GM21723 (cell line): ENCODE results near the gene STRBP.

ENCODE experiments used
- ATAC-seq: cut with Tn5 transposase; IDR thresholded peaks from one replicate; pipeline ENCODE4 v1.9.1; 2021; ENCODE audit warnings: mild to moderate bottlenecking, moderate library complexity; ENCODE audit not compliant: unreplicated experiment

Gene STRBP

DNA sequence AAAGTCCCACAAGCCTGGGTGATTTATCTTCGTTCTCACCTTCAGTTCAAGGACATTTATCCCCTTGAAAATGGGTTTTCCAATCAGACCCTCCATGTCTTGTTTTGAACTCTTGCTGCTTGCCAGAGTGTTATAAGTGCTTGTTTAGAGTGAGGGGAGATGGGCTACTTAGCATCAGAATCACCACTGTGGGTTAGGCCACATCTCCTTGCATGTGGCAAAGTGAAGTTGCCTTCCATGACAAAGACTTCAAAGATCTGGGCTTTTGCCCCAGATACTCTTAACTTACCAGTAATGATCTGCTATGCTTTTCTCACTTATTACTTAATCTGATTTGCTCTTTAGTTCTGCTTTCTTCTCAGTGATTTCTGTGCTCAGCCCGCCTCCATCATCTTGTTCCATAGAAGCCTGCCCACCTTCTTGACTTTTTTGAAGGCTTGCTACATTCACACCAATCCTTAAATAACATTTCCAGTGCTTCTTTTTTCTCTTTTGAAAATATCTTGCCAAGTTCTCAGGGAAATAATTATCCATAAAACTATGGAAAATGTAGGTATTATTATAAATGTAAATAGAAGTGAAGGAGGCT lies 195.9 kb downstream of the STRBP start:
- ATAC-seq, result no peak
